Measurements from ENCODE around the gene ZNF195.

- TF ChIP-seq HOXA7 (CRISPR knock-in tag; IDR thresholded peaks at IDR 0.05; ENCODE audit: borderline replicate concordance) = no peak
- no peak for TF ChIP-seq ZSCAN5A (tag by site-specific recombination; IDR thresholded peaks at IDR 0.05)
- no peak for TF ChIP-seq BCL11B (tag by site-specific recombination; IDR thresholded peaks at IDR 0.05; ENCODE audit: low read depth)
- no peak for TF ChIP-seq CTCF (tag by site-specific recombination; IDR thresholded peaks at IDR 0.05)
- TF ChIP-seq MEIS1 (CRISPR knock-in tag; IDR thresholded peaks at IDR 0.05; ENCODE audit: borderline replicate concordance) = no peak
- TF ChIP-seq ZNF521 (tag by site-specific recombination; IDR thresholded peaks at IDR 0.05) = no peak
- no peak for TF ChIP-seq ZNF626 (tag by site-specific recombination; IDR thresholded peaks at IDR 0.05)
- TF ChIP-seq RBAK (tag by site-specific recombination; IDR thresholded peaks at IDR 0.05) = no peak
- TF ChIP-seq ATF2 (tag by site-specific recombination; IDR thresholded peaks at IDR 0.05; ENCODE audit: low read depth) = no peak
- TF ChIP-seq ZSCAN30 (tag by site-specific recombination; IDR thresholded peaks at IDR 0.05) = no peak
- TF ChIP-seq ZNF701 (tag by site-specific recombination; IDR thresholded peaks at IDR 0.05) = no peak
- TF ChIP-seq ZNF629 (tag by site-specific recombination; IDR thresholded peaks at IDR 0.05) = no peak
Measured at GRCh38 chr11:3367221-3367620, 11.7 kb downstream of the ZNF195 start.
